H1 (cell line): ENCODE measurements around the gene OR52R1. TPM values are rescaled to one million over a fixed set of nuclear protein-coding genes. Genes with fewer than 3 reads are reported as not detected.

Experiments
- CTCF ChIA-PET: fragments of 300-600 bp; sonication (Branson Sonifier 250); formaldehyde crosslinking; loops from one replicate; lab custom pipeline; 2021; ENCODE audit not compliant: partially characterized antibody; lab: Charles Lee
- POLR2A ChIA-PET: fragments of 300-600 bp; sonication (Branson Sonifier 250); formaldehyde crosslinking; loops from one replicate; lab custom pipeline; 2021; ENCODE audit warnings: inconsistent platforms; ENCODE audit not compliant: partially characterized antibody; lab: Charles Lee
- DNase-seq, 2 experiments: peaks; one replicate each; pipeline versions ENCODE4 v3.0.0 to v3.0.0-alpha.2; 2010 to 2022; ENCODE audit warnings: low spot score in 2 of 2, low read depth in 1 of 2, mixed read lengths in 1 of 2
- FAIRE-seq: peaks from 2 replicates; lab custom pipeline; 2011; peaks lifted over from hg19 to GRCh38; lab: Jason Lieb, UNC
- H2AFZ ChIP-seq: 2 replicates; pipeline ENCODE4 v1.8.1; 2012; ENCODE audit warnings: low read length, inconsistent platforms
- H2AK5ac ChIP-seq: 2 replicates; pipeline ENCODE4 v1.6.1; 2013; ENCODE audit warnings: low read depth, low read length
- H2BK120ac ChIP-seq: replicated peaks from 2 replicates; pipeline ENCODE3; 2013; ENCODE audit warnings: low read depth, low read length, inconsistent platforms
- H2BK12ac ChIP-seq: 2 replicates; pipeline ENCODE4 v1.6.1; 2013; ENCODE audit warnings: low read depth, low read length
- H2BK15ac ChIP-seq: 2 replicates; pipeline ENCODE4 v1.6.1; 2013; ENCODE audit warnings: low read length
- H2BK20ac ChIP-seq: 2 replicates; pipeline ENCODE4 v1.6.1; 2013; ENCODE audit warnings: low read length
- H2BK5ac ChIP-seq: 2 replicates; pipeline ENCODE4 v1.6.1; 2013; ENCODE audit warnings: low read depth, low read length
- H3K14ac ChIP-seq: 2 replicates; pipeline ENCODE4 v1.6.1; 2013; ENCODE audit warnings: inconsistent platforms; ENCODE audit not compliant: insufficient read length
- H3K18ac ChIP-seq: 2 replicates; pipeline ENCODE4 v1.6.1; 2013; ENCODE audit warnings: low read length; ENCODE audit errors: extremely low read depth
- H3K23ac ChIP-seq: 2 replicates; pipeline ENCODE4 v1.6.1; 2013; ENCODE audit warnings: inconsistent platforms; ENCODE audit not compliant: insufficient read length
- H3K23me2 ChIP-seq: 2 replicates; pipeline ENCODE4 v1.6.1; 2013; ENCODE audit warnings: low read depth, low read length
- H3K27ac ChIP-seq: 2 replicates; pipeline ENCODE4 v1.6.1; 2011; ENCODE audit warnings: low read depth, low read length, inconsistent platforms
- H3K27me3 ChIP-seq, 4 experiments: replicated peaks in 1 of 4; 1 replicate in 1 of 4; 2 replicates in 3 of 4; pipeline versions ENCODE4 v1.6.1 to v1.8.1; 2011 to 2013; ENCODE audit warnings: low read length in 3 of 4, mild to moderate bottlenecking in 3 of 4, inconsistent platforms in 2 of 4, mixed read lengths in 2 of 4, moderate library complexity in 1 of 4; ENCODE audit not compliant: control insufficient read depth in 3 of 4, insufficient read depth in 3 of 4; ENCODE audit errors: extremely low read depth in 1 of 4
- H3K36me3 ChIP-seq, 4 experiments: 2 replicates each; pipeline versions ENCODE4 v1.6.1 to v1.8.1; 2011 to 2013; ENCODE audit warnings: mild to moderate bottlenecking in 4 of 4, low read length in 3 of 4, moderate library complexity in 2 of 4, control low read depth in 1 of 4, inconsistent platforms in 1 of 4; ENCODE audit not compliant: insufficient read depth in 4 of 4, control insufficient read depth in 2 of 4
- H3K4ac ChIP-seq: replicated peaks from 2 replicates; pipeline ENCODE3; 2013; ENCODE audit warnings: low read length, low read depth, mixed read lengths, inconsistent platforms; ENCODE audit not compliant: insufficient read length
- H3K4me1 ChIP-seq, 4 experiments: replicated peaks in 1 of 4; 1 replicate in 1 of 4; 2 replicates in 3 of 4; pipeline versions ENCODE4 v1.6.1 to v1.8.1; 2011 to 2013; ENCODE audit warnings: low read length in 3 of 4, inconsistent platforms in 2 of 4, mixed read lengths in 1 of 4; ENCODE audit not compliant: insufficient read depth in 4 of 4, control insufficient read depth in 3 of 4
- H3K4me2 ChIP-seq, 2 experiments: 2 replicates each; pipeline versions ENCODE4 v1.6.1 to v1.8.1; 2011 to 2013; ENCODE audit warnings: low read depth in 2 of 2, low read length in 2 of 2, control low read depth in 1 of 2, inconsistent platforms in 1 of 2, mild to moderate bottlenecking in 1 of 2; ENCODE audit not compliant: insufficient read depth in 1 of 2
- H3K4me3 ChIP-seq, 4 experiments: fragments of 200-600, 300-600 bp in 1 of 4; sonication (generic), shearing (Covaris generic), sonication (Bioruptor Twin) in 1 of 4; 2 replicates each; pipeline versions ENCODE4 v1.5.1 to v1.8.1; 2011 to 2016; ENCODE audit warnings: low read length in 4 of 4, low read depth in 3 of 4, control low read depth in 2 of 4, inconsistent platforms in 2 of 4, mild to moderate bottlenecking in 2 of 4, mixed read lengths in 1 of 4, moderate library complexity in 1 of 4; ENCODE audit not compliant: insufficient read depth in 2 of 4; ENCODE audit errors: extremely low read depth in 1 of 4
- H3K56ac ChIP-seq: replicated peaks from 2 replicates; pipeline ENCODE3; 2013; ENCODE audit warnings: low read depth, mild to moderate bottlenecking, mixed read lengths, low read length, inconsistent platforms; ENCODE audit not compliant: insufficient read length
- H3K79me1 ChIP-seq: 2 replicates; pipeline ENCODE4 v1.6.1; 2013; ENCODE audit warnings: low read depth, low read length, control low read depth
- H3K79me2 ChIP-seq, 2 experiments: 2 replicates each; pipeline versions ENCODE4 v1.6.1 to v1.8.1; 2012 to 2013; ENCODE audit warnings: low read length in 2 of 2, mild to moderate bottlenecking in 2 of 2, inconsistent platforms in 1 of 2; ENCODE audit not compliant: insufficient read depth in 2 of 2, control insufficient read depth in 1 of 2
- H3K9ac ChIP-seq, 4 experiments: replicated peaks in 1 of 4; 1 replicate in 1 of 4; 2 replicates in 3 of 4; pipeline versions ENCODE4 v1.6.1 to v1.8.1; 2011 to 2013; ENCODE audit warnings: low read depth in 3 of 4, low read length in 3 of 4, control low read depth in 2 of 4, mild to moderate bottlenecking in 2 of 4, moderate library complexity in 2 of 4, inconsistent platforms in 1 of 4; ENCODE audit errors: extremely low read depth in 1 of 4
- H3K9me3 ChIP-seq, 2 experiments: 2 replicates each; pipeline versions ENCODE4 v1.6.1 to v1.8.1; 2012 to 2013; ENCODE audit warnings: mild to moderate bottlenecking in 2 of 2, moderate library complexity in 2 of 2, control low read depth in 1 of 2, inconsistent platforms in 1 of 2, low read depth in 1 of 2, low read length in 1 of 2, mixed read lengths in 1 of 2; ENCODE audit not compliant: insufficient read depth in 2 of 2
- H4K20me1 ChIP-seq, 2 experiments: replicated peaks in 1 of 2; 2 replicates each; pipeline versions ENCODE3 to v1.8.1; 2011 to 2013; ENCODE audit warnings: inconsistent platforms in 2 of 2, low read length in 2 of 2, mild to moderate bottlenecking in 1 of 2; ENCODE audit not compliant: insufficient read depth in 2 of 2, control insufficient read depth in 1 of 2
- H4K5ac ChIP-seq: 2 replicates; pipeline ENCODE4 v1.6.1; 2013; ENCODE audit warnings: low read length, low read depth, mixed read lengths, inconsistent platforms; ENCODE audit not compliant: insufficient read length
- H4K8ac ChIP-seq: 2 replicates; pipeline ENCODE4 v1.8.0; 2013; ENCODE audit warnings: mild to moderate bottlenecking, moderate library complexity, low read length, inconsistent platforms; ENCODE audit not compliant: insufficient read depth; ENCODE audit errors: extremely low read depth
- H4K91ac ChIP-seq: replicated peaks from 2 replicates; pipeline ENCODE3; 2013; ENCODE audit warnings: low read length, mixed read lengths, inconsistent platforms; ENCODE audit not compliant: insufficient read length
- CEBPB ChIP-seq: IDR thresholded peaks from 2 replicates; pipeline ENCODE4 v1.6.1; 2012; ENCODE audit warnings: low read depth, low read length
- CTBP2 ChIP-seq: IDR thresholded peaks from 2 replicates; pipeline ENCODE4 v1.7.0; 2011; ENCODE audit warnings: borderline replicate concordance, mild to moderate bottlenecking, moderate library complexity, mixed read lengths, low read length; ENCODE audit not compliant: insufficient read depth, insufficient read length
- KDM1A ChIP-seq: fragments of 200-600, 300-600 bp; sonication (generic); IDR thresholded peaks from 2 replicates; pipeline ENCODE4 v1.7.1; 2016; ENCODE audit warnings: mild to moderate bottlenecking, low read length, borderline replicate concordance
- MAX ChIP-seq: IDR thresholded peaks from 2 replicates; pipeline ENCODE4 v1.6.1; 2012; ENCODE audit warnings: inconsistent platforms
- POLR2AphosphoS5 ChIP-seq: IDR thresholded peaks from 2 replicates; pipeline ENCODE4 v1.6.1; 2011; ENCODE audit warnings: low read depth, low read length
- RXRA ChIP-seq: IDR thresholded peaks from 2 replicates; pipeline ENCODE4 v1.6.1; 2011; ENCODE audit warnings: low read depth, mild to moderate bottlenecking, low read length, moderate library complexity; ENCODE audit not compliant: insufficient read depth
- TAF7 ChIP-seq: optimal IDR thresholded peaks from 2 replicates; pipeline ENCODE3; 2011; ENCODE audit warnings: low read depth, mild to moderate bottlenecking, inconsistent platforms, low read length, moderate library complexity, borderline replicate concordance
- TCF12 ChIP-seq: IDR thresholded peaks from 2 replicates; pipeline ENCODE4 v1.6.1; 2011; ENCODE audit warnings: low read depth, mild to moderate bottlenecking, low read length
- YY1 ChIP-seq: IDR thresholded peaks from 2 replicates; pipeline ENCODE4 v1.6.1; 2011; ENCODE audit warnings: low read depth, mild to moderate bottlenecking, low read length
- WGBS, 2 experiments: shearing (Covaris generic) in 1 of 2; methylation state at CpG; one replicate each; pipeline versions ENCODE4 v1.1.6 to v1.1.7; 2013 to 2015; ENCODE audit warnings: low lambda C conversion rate in 2 of 2, mixed read lengths in 2 of 2, inconsistent platforms in 1 of 2, low coverage in 1 of 2, missing lambda C conversion rate in 1 of 2; ENCODE audit not compliant: insufficient replicate concordance in 2 of 2, insufficient coverage in 1 of 2, insufficient read length in 1 of 2; ENCODE audit errors: extremely low coverage in 1 of 2, missing lambda C conversion rate in 1 of 2; 5-methylcytosine and 5-hydroxymethylcytosine counted together
- polyA plus RNA-seq, 7 experiments: library from polyadenylated mRNA; depleted of rRNA in 3 of 7; stranded (reverse) in 5 of 7; unstranded in 2 of 7; fragments of >200 nt in 5 of 7; fragments of 200-250 nt in 2 of 7; gene quantifications; 1 replicate in 5 of 7; 2 replicates in 1 of 7; 4 replicates in 1 of 7; pipeline versions ENCODE4 v1.2.1 to v1.2.3, GENCODE V29; 2011 to 2013; ENCODE audit warnings: missing spikeins in 2 of 7, mixed read lengths in 2 of 7
- total RNA-seq: library from RNA; stranded (reverse); fragmentation: NEBNext Ultra II Directional; extraction: Animal tissue kit (Norgen Biotek cat#: 25700); gene quantifications from 2 replicates; pipeline ENCODE4 v1.2.1, GENCODE V29; 2021
- TF ChIP-seq, protein P1 (sequence below): IDR thresholded peaks from 2 replicates; pipeline ENCODE4 v1.6.1; 2012; ENCODE audit warnings: inconsistent platforms
- TF ChIP-seq, protein P2 (sequence below): IDR thresholded peaks from 2 replicates; pipeline ENCODE4 v1.6.1; 2012; ENCODE audit warnings: low read length, inconsistent platforms

The OR52R1 gene
- total and polyA plus RNA-seq, 2 of the 8 experiments (the other 6 are each of a cell fraction or from before 2014, with no cell fraction given): not detected

GRCh38 chr11:4808476-4808875 is 4.3 kb upstream of the OR52R1 start:
- H3K4ac ChIP-seq: no peak overlapping the region
- no peak overlapping the region for H3K4me2 ChIP-seq
- no peaks in the 10 kb centered on the region for H3K36me3 ChIP-seq
- no peak overlapping the region for H3K9ac ChIP-seq
- H2AFZ ChIP-seq: no peak overlapping the region
- no peak overlapping the region for H4K8ac ChIP-seq
- no peaks in the 10 kb centered on the region for H3K27me3 ChIP-seq
- DNase-seq (no peak), FAIRE-seq (no peak)
- 0 out of 4 replicates have a peak, but pooled peaks cover 0 to 4% of the 10 kb centered on the region in 2 experiments for H3K9me3 ChIP-seq
- H3K27ac ChIP-seq: no peak overlapping the region
- H3K56ac ChIP-seq: no peak overlapping the region
- H3K4me3 ChIP-seq: no peak overlapping the region
- 80% methylated on average over 1 of the region's 1 CpG; no CpG with 5 or more reads in 1 of the 2 experiments for WGBS, 2 experiments
- no peak overlapping the region for H4K91ac ChIP-seq
- no peak overlapping the region for H2BK15ac ChIP-seq
- ChIA-PET POLR2A (no interaction called here), CTCF (interaction anchor here (0.5 to 2.6 kb wide), 3 partner anchors 79 to 414 kb away, joined by 3 to 9 read pairs (median 3); partner anchors contain the start of gene OR51D1)
- H2BK120ac ChIP-seq: no peak overlapping the region
- H2BK12ac ChIP-seq: no peak overlapping the region
- H3K79me1 ChIP-seq: no peaks in the 10 kb centered on the region
- H3K14ac ChIP-seq: no peak overlapping the region
- H3K23ac ChIP-seq: no peak overlapping the region
- no peak overlapping the region for H2AK5ac ChIP-seq
- no peaks in the 10 kb centered on the region for H3K79me2 ChIP-seq
- no peak overlapping the region for H4K5ac ChIP-seq
- no peak overlapping the region for H3K18ac ChIP-seq
- H4K20me1 ChIP-seq: no peaks in the 10 kb centered on the region
- no peaks in the 10 kb centered on the region for H3K4me1 ChIP-seq
- no peak overlapping the region for H2BK5ac ChIP-seq
- no peaks in the 10 kb centered on the region for H3K23me2 ChIP-seq
- H2BK20ac ChIP-seq: no peak overlapping the region
- no peak for TF ChIP-seq CTBP2
- TF ChIP-seq, protein P1, sequence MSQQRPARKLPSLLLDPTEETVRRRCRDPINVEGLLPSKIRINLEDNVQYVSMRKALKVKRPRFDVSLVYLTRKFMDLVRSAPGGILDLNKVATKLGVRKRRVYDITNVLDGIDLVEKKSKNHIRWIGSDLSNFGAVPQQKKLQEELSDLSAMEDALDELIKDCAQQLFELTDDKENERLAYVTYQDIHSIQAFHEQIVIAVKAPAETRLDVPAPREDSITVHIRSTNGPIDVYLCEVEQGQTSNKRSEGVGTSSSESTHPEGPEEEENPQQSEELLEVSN: no peak
- TF ChIP-seq MAX: no peak
- no peak for TF ChIP-seq KDM1A
- no peak for TF ChIP-seq TCF12
- TF ChIP-seq, protein P2, sequence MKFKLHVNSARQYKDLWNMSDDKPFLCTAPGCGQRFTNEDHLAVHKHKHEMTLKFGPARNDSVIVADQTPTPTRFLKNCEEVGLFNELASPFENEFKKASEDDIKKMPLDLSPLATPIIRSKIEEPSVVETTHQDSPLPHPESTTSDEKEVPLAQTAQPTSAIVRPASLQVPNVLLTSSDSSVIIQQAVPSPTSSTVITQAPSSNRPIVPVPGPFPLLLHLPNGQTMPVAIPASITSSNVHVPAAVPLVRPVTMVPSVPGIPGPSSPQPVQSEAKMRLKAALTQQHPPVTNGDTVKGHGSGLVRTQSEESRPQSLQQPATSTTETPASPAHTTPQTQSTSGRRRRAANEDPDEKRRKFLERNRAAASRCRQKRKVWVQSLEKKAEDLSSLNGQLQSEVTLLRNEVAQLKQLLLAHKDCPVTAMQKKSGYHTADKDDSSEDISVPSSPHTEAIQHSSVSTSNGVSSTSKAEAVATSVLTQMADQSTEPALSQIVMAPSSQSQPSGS: no peak
- TF ChIP-seq CEBPB: no peak
- TF ChIP-seq YY1: no peak
- TF ChIP-seq RXRA: no peak
- no peak for TF ChIP-seq TAF7
- no peak for TF ChIP-seq POLR2AphosphoS5
